NCI-H2227 (cell line): ENCODE measurements around the gene PHACTR1.
"Not testable (repeated sequence)": the region's sequence is repeated elsewhere in the genome, so short reads cannot be mapped to it uniquely, and the experiment has no call there.

Experiments used
- DNase-seq: peaks from one replicate; lab custom pipeline; 2025; ENCODE audit not compliant: unreplicated experiment; lab: John Stamatoyannopoulos, UW

The PHACTR1 gene

GRCh38 chr6:13298446-13298845 is 581.9 kb downstream of the PHACTR1 start:
- no peak for DNase-seq

- no peak for DNase-seq
Observed at GRCh38 chr6:13299403-13299821, 582.8 kb downstream of the PHACTR1 start.

GRCh38 chr6:13299918-13300317 is 583.4 kb downstream of the PHACTR1 start:
- no peak for DNase-seq

GRCh38 chr6:13300643-13301590 is 584.4 kb downstream of the PHACTR1 start:
- no peak for DNase-seq

GRCh38 chr6:13302291-13302690 is 585.7 kb downstream of the PHACTR1 start:
- DNase-seq: no peak

- no peak for DNase-seq
Observed at GRCh38 chr6:13302751-13303667, 586.4 kb downstream of the PHACTR1 start.

GRCh38 chr6:13303668-13304017 is 587.1 kb downstream of the PHACTR1 start:
- no peak for DNase-seq

GRCh38 chr6:13304101-13304500 is 587.5 kb downstream of the PHACTR1 start:
- no peak for DNase-seq

GRCh38 chr6:13304580-13305260 is 588.2 kb downstream of the PHACTR1 start:
- no peak for DNase-seq

GRCh38 chr6:13305288-13305687 is 588.7 kb downstream of the PHACTR1 start:
- no peak for DNase-seq

- no peak for DNase-seq
Observed at GRCh38 chr6:13305791-13306190, 589.2 kb downstream of the PHACTR1 start.

- DNase-seq: no peak
Observed at GRCh38 chr6:13307508-13307995, 591.0 kb downstream of the PHACTR1 start.

- no peak for DNase-seq
Observed at GRCh38 chr6:13308332-13308731, 591.8 kb downstream of the PHACTR1 start.

GRCh38 chr6:13311155-13311554 is 594.6 kb downstream of the PHACTR1 start:
- DNase-seq: no peak

- DNase-seq: no peak
Observed at GRCh38 chr6:13314806-13315205, 598.2 kb downstream of the PHACTR1 start.

GRCh38 chr6:13315896-13316295 is 599.3 kb downstream of the PHACTR1 start:
- no peak for DNase-seq

- no peak for DNase-seq
Observed at GRCh38 chr6:13318821-13319220, 602.3 kb downstream of the PHACTR1 start.

GRCh38 chr6:13319891-13320564 is 603.5 kb downstream of the PHACTR1 start:
- no peak for DNase-seq

GRCh38 chr6:13326031-13326586 is 609.5 kb downstream of the PHACTR1 start:
- DNase-seq: not testable (repeated sequence)

- DNase-seq: peak; percentile 54
Observed at GRCh38 chr6:13327691-13328075, 611.1 kb downstream of the PHACTR1 start.
